Liver (tissue), 9 donors: ENCODE data around the gene CELF2. TPM values are rescaled to one million over a fixed set of nuclear protein-coding genes. Genes with fewer than 3 reads are reported as not detected.

Experiments
- DNase-seq: peaks from one replicate; pipeline ENCODE4 v3.0.0-alpha.2; 2017; ENCODE audit warnings: low spot score
- H3K27ac ChIP-seq, 2 donors: one replicate each; pipeline ENCODE4 v1.7.0; 2013; ENCODE audit warnings: inconsistent platforms in 2 of 2, low read length in 2 of 2, control low read depth in 1 of 2, low read depth in 1 of 2, mild to moderate bottlenecking in 1 of 2
- H3K27me3 ChIP-seq, 4 donors: one replicate each; pipeline versions ENCODE4 v1.6.1 to v1.7.0; 2013; ENCODE audit warnings: low read length in 3 of 4, inconsistent platforms in 1 of 4, mild to moderate bottlenecking in 1 of 4, moderate library complexity in 1 of 4; ENCODE audit not compliant: control insufficient read depth in 4 of 4, insufficient read depth in 4 of 4
- H3K36me3 ChIP-seq, 4 donors: one replicate each; pipeline versions ENCODE4 v1.6.1 to v1.7.0; 2013; ENCODE audit warnings: low read length in 3 of 4, mild to moderate bottlenecking in 3 of 4, low read depth in 1 of 4, moderate library complexity in 1 of 4; ENCODE audit not compliant: control insufficient read depth in 4 of 4, insufficient read depth in 3 of 4
- H3K4me1 ChIP-seq, 4 donors: one replicate each; pipeline versions ENCODE4 v1.6.1 to v1.7.0; 2013; ENCODE audit warnings: low read length in 3 of 4, mild to moderate bottlenecking in 3 of 4, moderate library complexity in 1 of 4; ENCODE audit not compliant: control insufficient read depth in 4 of 4, insufficient read depth in 4 of 4
- H3K4me3 ChIP-seq, 3 donors: one replicate each; pipeline versions ENCODE4 v1.6.1 to v1.7.0; 2013; ENCODE audit warnings: low read length in 3 of 3, control low read depth in 1 of 3, low read depth in 1 of 3, mild to moderate bottlenecking in 1 of 3
- H3K9ac ChIP-seq, 2 donors: one replicate each; pipeline ENCODE4 v1.7.0; 2013; ENCODE audit warnings: low read length in 2 of 2, mild to moderate bottlenecking in 2 of 2, moderate library complexity in 2 of 2, control low read depth in 1 of 2, low read depth in 1 of 2
- H3K9me3 ChIP-seq, 4 donors: one replicate each; pipeline versions ENCODE4 v1.6.1 to v1.7.0; 2013; ENCODE audit warnings: low read length in 3 of 4; ENCODE audit not compliant: control insufficient read depth in 4 of 4
- EGR1 ChIP-seq, 2 donors: IDR thresholded peaks; 2 replicates each; pipeline ENCODE4 v1.6.1; 2016 to 2018; ENCODE audit warnings: antibody characterized with exemption in 2 of 2, low read depth in 2 of 2
- FOXA2 ChIP-seq: IDR thresholded peaks from 2 replicates; pipeline ENCODE4 v1.6.1; 2016; ENCODE audit warnings: antibody characterized with exemption
- GABPA ChIP-seq, 2 donors: IDR thresholded peaks in 1 of 2; conservative IDR thresholded peaks in 1 of 2; 2 replicates each; pipeline ENCODE4 v1.6.1; 2016; ENCODE audit warnings: antibody characterized with exemption in 2 of 2, mild to moderate bottlenecking in 1 of 2, moderate library complexity in 1 of 2
- HNF4A ChIP-seq, 2 donors: conservative IDR thresholded peaks; 2 replicates each; pipeline ENCODE4 v1.6.1; 2016; ENCODE audit warnings: antibody characterized with exemption in 2 of 2, mild to moderate bottlenecking in 2 of 2
- HNF4G ChIP-seq: IDR thresholded peaks from 2 replicates; pipeline ENCODE4 v1.6.1; 2016; ENCODE audit warnings: antibody characterized with exemption
- JUND ChIP-seq, 2 donors: IDR thresholded peaks; 2 replicates each; pipeline ENCODE4 v1.6.1; 2016; ENCODE audit warnings: antibody characterized with exemption in 2 of 2
- NR2F2 ChIP-seq: IDR thresholded peaks from 2 replicates; pipeline ENCODE4 v1.6.1; 2016; ENCODE audit warnings: antibody characterized with exemption
- RAD21 ChIP-seq, 2 donors: IDR thresholded peaks; 2 replicates each; pipeline ENCODE4 v1.6.1; 2016; ENCODE audit warnings: antibody characterized with exemption in 2 of 2, mild to moderate bottlenecking in 2 of 2
- RXRA ChIP-seq, 2 donors: IDR thresholded peaks; 2 replicates each; pipeline ENCODE4 v1.6.1; 2017 to 2018; ENCODE audit warnings: antibody characterized with exemption in 2 of 2, mild to moderate bottlenecking in 1 of 2
- SP1 ChIP-seq: IDR thresholded peaks from 2 replicates; pipeline ENCODE4 v1.6.1; 2018; ENCODE audit warnings: antibody characterized with exemption, mild to moderate bottlenecking
- TAF1 ChIP-seq: conservative IDR thresholded peaks from 2 replicates; pipeline ENCODE4 v1.6.1; 2016; ENCODE audit warnings: antibody characterized with exemption, mild to moderate bottlenecking
- WGBS: extraction: QIAGEN DNeasy Blood & Tissue Kit; methylation state at CpG from one replicate; pipeline ENCODE4 v1.1.7; 2013; 5-methylcytosine and 5-hydroxymethylcytosine counted together
- polyA plus RNA-seq, 2 donors: library from polyadenylated mRNA; stranded (reverse) in 1 of 2; unstranded in 1 of 2; fragments of 200-250 nt in 1 of 2; fragments of >200 nt in 1 of 2; fragmentation: Nextera tagmentation in 1 of 2; extraction: Ambion mirVana in 1 of 2; gene quantifications; one replicate each; pipeline versions ENCODE4 v1.2.1 to v1.2.3, GENCODE V29; 2013 to 2015
- total RNA-seq, 2 donors: library from RNA; depleted of rRNA; stranded (reverse); fragments of >200 nt; gene quantifications; one replicate each; pipeline ENCODE4 v1.2.3, GENCODE V29; 2014
- TF ChIP-seq, protein P1 (sequence below): IDR thresholded peaks from 2 replicates; pipeline ENCODE4 v1.6.1; 2016; ENCODE audit warnings: antibody characterized with exemption, mild to moderate bottlenecking
- TF ChIP-seq, protein P2 (sequence below): IDR thresholded peaks from 2 replicates; pipeline ENCODE4 v1.6.1; 2016; ENCODE audit warnings: antibody characterized with exemption
- donor health status: healthy.
- donor health status: healthy.
- donor health status: healthy.
- donor health status: healthy.
- donor health status: healthy.

CELF2 gene
- total and polyA plus RNA-seq, 4 donors: 1.4 to 8.5 (median 5.6) TPM

GRCh38 chr10:11252887-11253286 lies 235.2 kb downstream of the CELF2 start:
- TF ChIP-seq, protein P1, sequence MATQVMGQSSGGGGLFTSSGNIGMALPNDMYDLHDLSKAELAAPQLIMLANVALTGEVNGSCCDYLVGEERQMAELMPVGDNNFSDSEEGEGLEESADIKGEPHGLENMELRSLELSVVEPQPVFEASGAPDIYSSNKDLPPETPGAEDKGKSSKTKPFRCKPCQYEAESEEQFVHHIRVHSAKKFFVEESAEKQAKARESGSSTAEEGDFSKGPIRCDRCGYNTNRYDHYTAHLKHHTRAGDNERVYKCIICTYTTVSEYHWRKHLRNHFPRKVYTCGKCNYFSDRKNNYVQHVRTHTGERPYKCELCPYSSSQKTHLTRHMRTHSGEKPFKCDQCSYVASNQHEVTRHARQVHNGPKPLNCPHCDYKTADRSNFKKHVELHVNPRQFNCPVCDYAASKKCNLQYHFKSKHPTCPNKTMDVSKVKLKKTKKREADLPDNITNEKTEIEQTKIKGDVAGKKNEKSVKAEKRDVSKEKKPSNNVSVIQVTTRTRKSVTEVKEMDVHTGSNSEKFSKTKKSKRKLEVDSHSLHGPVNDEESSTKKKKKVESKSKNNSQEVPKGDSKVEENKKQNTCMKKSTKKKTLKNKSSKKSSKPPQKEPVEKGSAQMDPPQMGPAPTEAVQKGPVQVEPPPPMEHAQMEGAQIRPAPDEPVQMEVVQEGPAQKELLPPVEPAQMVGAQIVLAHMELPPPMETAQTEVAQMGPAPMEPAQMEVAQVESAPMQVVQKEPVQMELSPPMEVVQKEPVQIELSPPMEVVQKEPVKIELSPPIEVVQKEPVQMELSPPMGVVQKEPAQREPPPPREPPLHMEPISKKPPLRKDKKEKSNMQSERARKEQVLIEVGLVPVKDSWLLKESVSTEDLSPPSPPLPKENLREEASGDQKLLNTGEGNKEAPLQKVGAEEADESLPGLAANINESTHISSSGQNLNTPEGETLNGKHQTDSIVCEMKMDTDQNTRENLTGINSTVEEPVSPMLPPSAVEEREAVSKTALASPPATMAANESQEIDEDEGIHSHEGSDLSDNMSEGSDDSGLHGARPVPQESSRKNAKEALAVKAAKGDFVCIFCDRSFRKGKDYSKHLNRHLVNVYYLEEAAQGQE: no peak
- no peak for TF ChIP-seq FOXA2
- no peak for TF ChIP-seq EGR1 (IDR thresholded peaks at IDR 0.05; ENCODE audit: low read depth in 2 of 2)
- TF ChIP-seq JUND (IDR thresholded peaks at IDR 0.05): no peak
- no peak for TF ChIP-seq RXRA (IDR thresholded peaks at IDR 0.05)
- TF ChIP-seq TAF1: no peak
- no peak for TF ChIP-seq SP1
- no peak for TF ChIP-seq GABPA (IDR thresholded peaks at IDR 0.05 in 1 of 2, conservative IDR thresholded peaks at IDR 0.05 in 1 of 2)
- H3K9me3 ChIP-seq: no peaks in the 10 kb centered on the region
- 76% methylated on average over 7 of the region's 7 CpGs for WGBS
- H3K27ac ChIP-seq: no peak overlapping the region
- peaks cover 0 to 5% (median 0%) of the 10 kb centered on the region in 4 donors for H3K27me3 ChIP-seq
- H3K9ac ChIP-seq: no peak overlapping the region
- H3K4me3 ChIP-seq: no peak overlapping the region
- no peaks in the 10 kb centered on the region for H3K4me1 ChIP-seq
- DNase-seq: no peak
- no peaks in the 10 kb centered on the region for H3K36me3 ChIP-seq

GRCh38 chr10:11253385-11254002 lies 235.8 kb downstream of the CELF2 start:
- Histone ChIP-seq H3K27me3 (peaks cover 0 to 6% (median 0%) of the 10 kb centered on the region in 4 donors), H3K36me3 (no peaks in the 10 kb centered on the region), H3K27ac (no peak overlapping the region), H3K4me1 (no peaks in the 10 kb centered on the region), H3K4me3 (no peak overlapping the region), H3K9ac (no peak overlapping the region), H3K9me3 (no peaks in the 10 kb centered on the region)
- no peak for DNase-seq
- 85% methylated on average over 10 of the region's 10 CpGs for WGBS
- TF ChIP-seq HNF4G (no peak), TAF1 (no peak), RAD21 (IDR thresholded peaks at IDR 0.05) (no peak), NR2F2 (no peak), HNF4A (conservative IDR thresholded peaks at IDR 0.05) (no peak)
- TF ChIP-seq, protein P2, sequence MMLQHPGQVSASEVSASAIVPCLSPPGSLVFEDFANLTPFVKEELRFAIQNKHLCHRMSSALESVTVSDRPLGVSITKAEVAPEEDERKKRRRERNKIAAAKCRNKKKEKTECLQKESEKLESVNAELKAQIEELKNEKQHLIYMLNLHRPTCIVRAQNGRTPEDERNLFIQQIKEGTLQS: no peak
- TF ChIP-seq, protein P1: no peak
